Measurements from ENCODE around the gene CRYGC. TPM values are rescaled to one million over a fixed set of nuclear protein-coding genes. Genes with fewer than 3 reads are reported as not detected.

Gene CRYGC
- total and polyA plus RNA-seq, 2 donors (not counting 1 experiment from before 2014, with no cell fraction given): not detected

DNA sequence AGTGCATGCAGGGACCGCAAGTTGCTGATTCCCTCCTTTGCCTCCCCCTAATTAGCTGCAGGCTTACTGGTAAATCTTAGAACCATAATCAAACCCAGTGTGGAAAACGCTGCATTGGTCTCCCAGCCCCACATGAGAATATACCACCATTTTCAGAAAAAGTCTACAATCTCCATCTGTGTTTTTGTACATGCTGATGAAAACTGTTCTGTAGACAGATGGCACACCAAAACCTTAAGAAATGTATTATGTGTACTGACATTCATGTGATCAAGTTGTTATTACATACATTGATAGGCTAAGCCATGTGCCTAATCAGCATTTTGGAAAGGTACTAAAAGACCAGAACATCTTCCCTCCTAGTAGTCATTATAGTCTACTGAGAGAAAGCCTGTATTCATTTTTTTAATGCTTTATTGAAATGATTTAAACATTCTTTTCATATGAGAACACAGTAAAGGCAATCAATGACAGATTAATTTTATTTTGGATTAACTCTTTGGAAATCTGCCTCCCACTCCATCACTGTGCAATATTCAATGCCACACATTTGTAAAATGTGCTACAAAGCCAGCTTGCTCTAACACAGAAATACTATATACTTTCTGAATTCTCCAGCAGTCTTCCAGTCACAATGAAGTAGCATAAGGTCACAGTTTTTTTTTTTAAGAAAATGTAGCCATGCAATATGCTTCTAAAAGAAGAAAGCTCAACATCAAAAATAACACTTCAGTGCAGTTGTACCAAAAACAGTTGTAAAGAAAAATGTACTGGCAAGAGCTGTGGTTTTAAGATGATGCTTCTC, 35.5 kb upstream of the CRYGC start:
- Histone ChIP-seq H3K27ac (ENCODE audit: insufficient read depth, low read length) (no peak overlapping the region), H3K9ac (ENCODE audit: insufficient read depth, low read length) (no peak overlapping the region), H3K4me2 (ENCODE audit: extremely low read depth, insufficient read depth, low read length) (no peak overlapping the region), H3K4me1 (ENCODE audit: control insufficient read depth, extremely low read depth, insufficient read depth, low read length) (no peaks in the 10 kb centered on the region), H3K4me3 (replicated peaks in 1 of 4; ENCODE audit: control extremely low read depth in 1 of 4, insufficient read depth in 1 of 4, low read depth in 3 of 4, low read length in 4 of 4) (no peak overlapping the region), H3K9me3 (ENCODE audit: control insufficient read depth, insufficient read depth, low read depth, low read length) (no peaks in the 10 kb centered on the region), H3K79me2 (ENCODE audit: control insufficient read depth, insufficient read depth, low read length) (no peaks in the 10 kb centered on the region), H4K20me1 (ENCODE audit: control insufficient read depth, extremely low read depth, insufficient read depth, low read length) (no peaks in the 10 kb centered on the region), H2AFZ (ENCODE audit: low read length) (no peak overlapping the region), H3K27me3 (ENCODE audit: control insufficient read depth, insufficient read depth, low read length) (no peaks in the 10 kb centered on the region), H3K36me3 (ENCODE audit: control insufficient read depth, insufficient read depth, low read length) (no peaks in the 10 kb centered on the region)
- no peak for TF ChIP-seq EZH2 (IDR thresholded peaks at IDR 0.05; ENCODE audit: low read length, missing control alignments)
- TF ChIP-seq, protein P1, sequence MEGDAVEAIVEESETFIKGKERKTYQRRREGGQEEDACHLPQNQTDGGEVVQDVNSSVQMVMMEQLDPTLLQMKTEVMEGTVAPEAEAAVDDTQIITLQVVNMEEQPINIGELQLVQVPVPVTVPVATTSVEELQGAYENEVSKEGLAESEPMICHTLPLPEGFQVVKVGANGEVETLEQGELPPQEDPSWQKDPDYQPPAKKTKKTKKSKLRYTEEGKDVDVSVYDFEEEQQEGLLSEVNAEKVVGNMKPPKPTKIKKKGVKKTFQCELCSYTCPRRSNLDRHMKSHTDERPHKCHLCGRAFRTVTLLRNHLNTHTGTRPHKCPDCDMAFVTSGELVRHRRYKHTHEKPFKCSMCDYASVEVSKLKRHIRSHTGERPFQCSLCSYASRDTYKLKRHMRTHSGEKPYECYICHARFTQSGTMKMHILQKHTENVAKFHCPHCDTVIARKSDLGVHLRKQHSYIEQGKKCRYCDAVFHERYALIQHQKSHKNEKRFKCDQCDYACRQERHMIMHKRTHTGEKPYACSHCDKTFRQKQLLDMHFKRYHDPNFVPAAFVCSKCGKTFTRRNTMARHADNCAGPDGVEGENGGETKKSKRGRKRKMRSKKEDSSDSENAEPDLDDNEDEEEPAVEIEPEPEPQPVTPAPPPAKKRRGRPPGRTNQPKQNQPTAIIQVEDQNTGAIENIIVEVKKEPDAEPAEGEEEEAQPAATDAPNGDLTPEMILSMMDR (conservative IDR thresholded peaks at IDR 0.05 in 1 of 2, IDR thresholded peaks at IDR 0.05 in 1 of 2; ENCODE audit: low read depth in 1 of 2, low read length in 2 of 2): no peak
- no peak for DNase-seq (ENCODE audit: low read depth in 2 of 2)

DNA sequence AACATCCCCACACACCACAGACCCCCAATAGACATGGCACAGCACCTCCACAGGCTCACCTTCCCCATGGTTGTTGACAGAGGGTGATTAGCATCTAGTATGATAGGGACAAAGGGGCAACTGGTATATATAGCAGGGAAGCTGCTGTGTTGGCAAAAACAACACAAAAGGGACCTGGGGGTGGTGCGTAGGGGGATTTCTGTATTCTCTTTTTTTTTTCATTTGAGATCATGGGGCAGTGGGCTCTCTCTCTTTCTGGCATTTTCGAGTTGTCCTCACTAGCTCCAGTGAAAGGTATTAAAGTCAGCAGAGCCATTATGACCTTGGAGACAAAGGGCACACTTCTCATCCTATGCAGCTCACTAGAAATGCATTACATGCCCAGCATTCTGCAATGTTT, 33.9 kb upstream of the CRYGC start, which contains the start of gene CRYGA:
Gene CRYGA (minus strand): TSS at position 101 of the 400 bp plus-strand sequence. CDS start 33 bp downstream, at position 68.
- no peaks in the 10 kb centered on the region for H3K4me1 ChIP-seq (ENCODE audit: control insufficient read depth, extremely low read depth, insufficient read depth, low read length)
- no peaks in the 10 kb centered on the region for H4K20me1 ChIP-seq (ENCODE audit: control insufficient read depth, extremely low read depth, insufficient read depth, low read length)
- no peak within 1 kb of the TSS for H3K4me2 ChIP-seq (ENCODE audit: extremely low read depth, insufficient read depth, low read length)
- H3K4me3 ChIP-seq (replicated peaks in 1 of 4; ENCODE audit: control extremely low read depth in 1 of 4, insufficient read depth in 1 of 4, low read depth in 3 of 4, low read length in 4 of 4): no peak within 1 kb of the TSS
- no peaks in the 10 kb centered on the region for H3K79me2 ChIP-seq (ENCODE audit: control insufficient read depth, insufficient read depth, low read length)
- H2AFZ ChIP-seq (ENCODE audit: low read length): no peak within 1 kb of the TSS
- H3K27ac ChIP-seq (ENCODE audit: insufficient read depth, low read length): no peak within 1 kb of the TSS
- H3K36me3 ChIP-seq (ENCODE audit: control insufficient read depth, insufficient read depth, low read length): no peaks in the 10 kb centered on the region
- no peaks in the 10 kb centered on the region for H3K27me3 ChIP-seq (ENCODE audit: control insufficient read depth, insufficient read depth, low read length)
- no peak for DNase-seq (ENCODE audit: low read depth in 2 of 2)
- TF ChIP-seq EZH2 (IDR thresholded peaks at IDR 0.05; ENCODE audit: low read length, missing control alignments): no peak
- TF ChIP-seq, protein P1 (conservative IDR thresholded peaks at IDR 0.05 in 1 of 2, IDR thresholded peaks at IDR 0.05 in 1 of 2; ENCODE audit: low read depth in 1 of 2, low read length in 2 of 2): no peak
- no peak within 1 kb of the TSS for H3K9ac ChIP-seq (ENCODE audit: insufficient read depth, low read length)
- no peaks in the 10 kb centered on the region for H3K9me3 ChIP-seq (ENCODE audit: control insufficient read depth, insufficient read depth, low read depth, low read length)

DNA sequence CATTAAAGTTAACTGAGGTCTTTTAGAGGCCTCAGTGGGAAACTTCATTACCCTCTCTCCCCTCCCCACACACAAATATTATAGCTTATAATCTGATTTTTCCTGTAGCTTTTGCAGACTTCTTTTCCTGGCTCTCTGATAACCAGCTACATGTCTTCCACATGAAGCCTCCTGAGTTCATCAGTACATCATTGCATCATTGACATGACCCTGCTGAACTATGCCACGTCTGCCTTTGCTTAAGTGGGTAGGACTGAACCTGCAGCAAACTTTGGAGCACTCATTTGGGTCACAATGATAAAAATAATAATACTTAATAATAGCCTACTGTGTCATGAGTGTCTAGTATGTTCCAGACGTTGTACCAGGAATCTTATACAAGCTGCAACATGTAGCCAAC, 26.8 kb upstream of the CRYGC start:
- no peak overlapping the region for H3K27ac ChIP-seq (ENCODE audit: insufficient read depth, low read length)

More for the DNA sequence above, 26.8 kb upstream of the CRYGC start:
- DNase-seq (ENCODE audit: low read depth in 2 of 2): no peak
- no peak overlapping the region for H2AFZ ChIP-seq (ENCODE audit: low read length)
- H3K36me3 ChIP-seq (ENCODE audit: control insufficient read depth, insufficient read depth, low read length): no peaks in the 10 kb centered on the region
- H3K79me2 ChIP-seq (ENCODE audit: control insufficient read depth, insufficient read depth, low read length): no peaks in the 10 kb centered on the region
- no peaks in the 10 kb centered on the region for H3K4me1 ChIP-seq (ENCODE audit: control insufficient read depth, extremely low read depth, insufficient read depth, low read length)
- H4K20me1 ChIP-seq (ENCODE audit: control insufficient read depth, extremely low read depth, insufficient read depth, low read length): no peaks in the 10 kb centered on the region
- no peaks in the 10 kb centered on the region for H3K9me3 ChIP-seq (ENCODE audit: control insufficient read depth, insufficient read depth, low read depth, low read length)
- no peak overlapping the region for H3K4me3 ChIP-seq (replicated peaks in 1 of 4; ENCODE audit: control extremely low read depth in 1 of 4, insufficient read depth in 1 of 4, low read depth in 3 of 4, low read length in 4 of 4)
- H3K4me2 ChIP-seq (ENCODE audit: extremely low read depth, insufficient read depth, low read length): no peak overlapping the region
- H3K9ac ChIP-seq (ENCODE audit: insufficient read depth, low read length): no peak overlapping the region
- no peaks in the 10 kb centered on the region for H3K27me3 ChIP-seq (ENCODE audit: control insufficient read depth, insufficient read depth, low read length)
- TF ChIP-seq EZH2 (IDR thresholded peaks at IDR 0.05; ENCODE audit: low read length, missing control alignments): no peak
- TF ChIP-seq, protein P1 (conservative IDR thresholded peaks at IDR 0.05 in 1 of 2, IDR thresholded peaks at IDR 0.05 in 1 of 2; ENCODE audit: low read depth in 1 of 2, low read length in 2 of 2): no peak

Data from fibroblast of lung (primary cell).